Measurements from ENCODE around the gene CCDC122. TPM values are rescaled to one million over a fixed set of nuclear protein-coding genes. Genes with fewer than 3 reads are reported as not detected.
A peak's percentile ranks its signal among the peaks of the same experiment; 100 is the strongest.

Gene CCDC122
- total and polyA plus RNA-seq, 5 experiments from 2014 or later, result 0.97 to 6.7 (median 3.3) TPM

DNA sequence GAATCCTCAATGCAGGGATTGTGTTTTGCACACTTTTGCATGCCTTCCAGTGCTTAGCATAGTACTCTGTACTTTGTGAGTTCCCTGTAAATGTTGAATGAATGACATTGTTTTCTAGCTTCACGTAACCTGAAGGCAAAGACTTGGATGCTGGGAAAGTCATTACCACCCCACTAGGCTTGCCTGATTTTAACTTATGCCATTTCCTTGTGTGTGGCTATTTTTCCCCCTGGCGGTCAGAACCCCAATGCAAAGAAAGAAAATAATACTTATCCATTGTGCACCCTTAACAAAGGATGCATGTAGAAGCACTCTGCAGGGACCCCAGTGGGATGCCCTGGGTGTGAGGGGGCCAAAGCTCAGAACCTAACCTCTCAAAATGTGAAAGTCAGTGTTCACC is 91.5 kb downstream of the CCDC122 start:
- POLR2A ChIA-PET, result no interaction called here
- Mint-ChIP-seq H3K4me1 (peaks cover 0 to 20% (median 8%) of the 10 kb centered on the region in 4 donors), H3K4me3 (peak overlapping the region; percentile 60 to 81 (median 71)), H3K27me3 (peaks cover 29 to 56% (median 41%) of the 10 kb centered on the region in 5 donors), H3K9me3 (no peaks in the 10 kb centered on the region), H3K27ac (no peak overlapping the region), H3K36me3 (no peaks in the 10 kb centered on the region)
- ATAC-seq, result no peak
- DNase-seq, result no peak

DNA sequence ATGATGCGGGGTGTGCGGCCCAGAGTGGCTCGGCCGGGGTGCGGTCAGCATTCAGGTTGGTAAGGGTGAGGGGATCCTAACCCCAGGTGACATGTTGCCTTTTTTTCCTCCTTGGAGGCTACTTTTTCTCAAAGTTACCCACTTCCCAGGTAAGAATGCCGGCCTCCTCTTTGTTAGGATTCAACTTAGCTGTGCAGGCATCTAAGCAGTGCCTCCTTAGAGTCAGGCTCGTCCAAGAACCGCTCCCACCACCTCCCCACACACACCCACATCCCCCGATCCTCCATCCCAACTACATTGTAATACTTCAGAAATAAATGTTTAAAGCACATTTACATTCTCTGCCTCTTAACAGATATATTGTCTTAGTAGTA is 92.0 kb downstream of the CCDC122 start:
- ATAC-seq (no peak), DNase-seq (no peak)
- H3K9me3 Mint-ChIP-seq, result no peaks in the 10 kb centered on the region
- POLR2A ChIA-PET, result no interaction called here
- peaks cover 0 to 20% (median 8%) of the 10 kb centered on the region in 4 donors for H3K4me1 Mint-ChIP-seq
- no peaks in the 10 kb centered on the region for H3K36me3 Mint-ChIP-seq
- H3K27ac Mint-ChIP-seq, result no peak overlapping the region
- H3K4me3 Mint-ChIP-seq, result peak overlapping the region; percentile 60 to 81 (median 71)
- peaks cover 28 to 55% (median 41%) of the 10 kb centered on the region in 5 donors for H3K27me3 Mint-ChIP-seq

DNA sequence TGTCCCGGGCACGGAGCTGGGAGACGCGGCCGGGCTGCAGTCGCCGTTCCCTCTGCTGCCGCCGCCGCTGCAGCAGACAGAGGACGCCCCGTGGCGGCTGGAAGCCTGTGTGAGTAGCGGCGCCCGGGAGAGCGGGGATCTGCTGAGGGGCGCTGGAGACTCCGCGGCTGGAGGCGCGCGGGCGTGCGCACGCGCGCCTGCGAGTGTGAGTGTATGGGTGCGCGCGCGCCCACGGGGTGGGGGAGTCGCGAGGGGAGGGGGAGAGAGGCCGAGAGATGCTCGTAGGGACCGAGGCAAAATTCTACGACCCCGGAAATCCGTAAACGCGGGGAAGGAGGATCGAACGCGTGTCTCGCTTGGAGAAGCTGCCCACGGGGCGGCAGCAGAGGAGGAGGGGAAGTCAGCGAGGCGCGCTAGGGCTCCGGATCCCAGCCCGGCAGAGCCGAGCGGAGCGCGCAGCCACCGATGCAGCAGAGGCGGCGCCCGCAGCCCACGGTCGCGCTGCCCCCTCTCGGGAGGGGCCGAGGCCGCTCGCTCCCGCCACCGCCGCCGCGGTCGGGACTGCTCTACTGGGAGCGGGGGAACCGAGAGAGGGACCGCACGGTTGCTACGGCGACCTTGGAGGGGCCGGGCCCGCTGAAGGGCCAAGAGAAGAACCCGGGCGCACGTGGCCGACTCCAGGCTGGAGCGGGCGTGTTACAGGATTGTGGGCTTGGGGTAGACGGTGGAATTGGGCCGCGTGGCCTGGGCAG is 92.6 kb downstream of the CCDC122 start, which contains the start of gene ENOX1:
ENOX1 (minus strand) TSS at position 207 of the 752 bp plus-strand sequence.
- Mint-ChIP-seq H3K4me3 (peak within 1 kb of the TSS; percentile 61 to 90 (median 76)), H3K36me3 (no peaks in the 10 kb centered on the region), H3K27me3 (peaks cover 23 to 49% (median 39%) of the 10 kb centered on the region in 5 donors), H3K27ac (no peak within 1 kb of the TSS), H3K9me3 (no peaks in the 10 kb centered on the region), H3K4me1 (peaks cover 0 to 20% (median 8%) of the 10 kb centered on the region in 4 donors)
- POLR2A ChIA-PET, result no interaction called here
- peak in 1 of 2 donors; percentile 14 for ATAC-seq
- no peak for DNase-seq

DNA sequence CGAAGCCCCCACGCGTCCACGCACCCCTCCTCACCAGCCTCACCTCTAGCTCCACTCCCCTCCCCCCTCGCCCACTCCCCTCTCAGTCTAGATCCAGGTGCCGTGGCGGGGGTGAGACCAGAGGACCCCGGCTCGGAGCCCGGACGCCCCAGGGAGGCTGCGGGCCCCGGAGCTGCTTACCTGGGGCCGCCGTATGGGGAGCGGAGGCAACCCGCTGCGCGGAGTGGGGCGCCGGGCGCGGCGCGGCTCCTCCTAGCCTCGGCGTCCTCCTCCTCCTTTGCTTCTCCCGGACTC is 93.1 kb downstream of the CCDC122 start:
- H3K27me3 Mint-ChIP-seq, result peaks cover 23 to 46% (median 39%) of the 10 kb centered on the region in 5 donors

More for the DNA sequence above, 93.1 kb downstream of the CCDC122 start:
- no peaks in the 10 kb centered on the region for H3K36me3 Mint-ChIP-seq
- peaks cover 0 to 20% (median 8%) of the 10 kb centered on the region in 4 donors for H3K4me1 Mint-ChIP-seq
- POLR2A ChIA-PET, result no interaction called here
- H3K27ac Mint-ChIP-seq, result no peak overlapping the region
- DNase-seq (peak in 1 of 10 donors; percentile 4), ATAC-seq (no peak)
- H3K9me3 Mint-ChIP-seq, result no peaks in the 10 kb centered on the region
- H3K4me3 Mint-ChIP-seq, result peak overlapping the region in 3 of 10 donors; percentile 61 to 90 (median 81)

Other genes with a start within 250 kb of the CCDC122 start
- not detected for gene ENOX1, start 92.8 kb downstream of the CCDC122 start, total RNA-seq
- gene ENOX1, start 92.8 kb downstream of the CCDC122 start, polyA plus RNA-seq, result not detected
- 1 to 10 TPM; 2.6 to 3.1 TPM for gene LACC1, start 164 bp upstream of the CCDC122 start, total RNA-seq
- gene LACC1, start 164 bp upstream of the CCDC122 start, polyA plus RNA-seq, result under 1 TPM in 2 of 3 donors, not detected in 1; 0.20 to 0.67 TPM